Measurements from ENCODE around the gene XRCC4. TPM values are rescaled to one million over a fixed set of nuclear protein-coding genes. Genes with fewer than 3 reads are reported as not detected.
A peak's percentile ranks its signal among the peaks of the same experiment; 100 is the strongest.

The XRCC4 gene
- total RNA-seq, 1 experiment from 2014 or later = 10.8 TPM

DNA sequence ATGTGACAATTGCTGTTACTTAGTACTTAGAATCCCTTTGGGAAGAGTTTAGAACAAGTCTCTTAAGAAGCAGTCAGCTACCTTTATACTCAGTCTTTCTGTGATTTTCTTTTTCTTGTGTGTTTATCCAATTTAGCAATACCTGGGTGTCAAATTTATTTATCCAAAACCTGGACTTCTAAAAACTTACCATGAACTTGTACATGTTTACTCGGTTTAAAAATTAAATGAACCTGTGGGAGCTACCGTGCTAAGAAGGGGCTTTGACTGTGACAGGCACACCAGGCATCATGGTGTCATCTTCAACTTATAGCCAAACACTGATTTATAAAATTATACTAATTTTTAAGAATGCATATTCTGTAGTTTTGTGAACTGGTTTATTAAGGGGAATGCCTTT is 96.5 kb downstream of the XRCC4 start:
- no peak overlapping the region for H2AFZ ChIP-seq (ENCODE audit: low read length)
- no peak overlapping the region for H3K9ac ChIP-seq (ENCODE audit: extremely low read depth, insufficient read length, low read length)
- H3K23ac ChIP-seq (ENCODE audit: insufficient read length, low read depth, low read length) = no peak overlapping the region
- H3K4me1 Mint-ChIP-seq = peaks cover under 1% of the 10 kb centered on the region in 2 experiments; a peak in 3 of 4 replicates
- WGBS (ENCODE audit: extremely low coverage, insufficient read length, low lambda C conversion rate) = no CpG with 5 or more reads among the region's 2 CpGs
- no peak overlapping the region for H2BK15ac ChIP-seq (ENCODE audit: low read depth, low read length)
- H3T11ph ChIP-seq (ENCODE audit: low read length) = no peak overlapping the region
- no peaks in the 10 kb centered on the region for H3K9me3 ChIP-seq (ENCODE audit: control insufficient read depth, low read depth, low read length)
- no peak overlapping the region for H2BK20ac ChIP-seq (ENCODE audit: low read depth, low read length, poor library complexity, severe bottlenecking)
- H2BK5ac ChIP-seq (ENCODE audit: insufficient read length, low read length) = no peak overlapping the region
- no peak overlapping the region for H2AK5ac ChIP-seq (ENCODE audit: insufficient read length, low read length)
- no peaks in the 10 kb centered on the region for H3K23me2 ChIP-seq (ENCODE audit: insufficient read length, low read depth, low read length, poor library complexity, severe bottlenecking)
- H4K5ac ChIP-seq (ENCODE audit: insufficient read length, low read depth, low read length) = no peak overlapping the region
- H3K27me3 Mint-ChIP-seq (ENCODE audit: low read depth) = no peaks in the 10 kb centered on the region
- no peaks in the 10 kb centered on the region for H3K27me3 ChIP-seq (ENCODE audit: insufficient read depth, low read length)
- no peaks in the 10 kb centered on the region for H3K4me1 ChIP-seq (ENCODE audit: insufficient read depth, low read length)
- no peak for DNase-seq
- H4K20me1 ChIP-seq (ENCODE audit: control insufficient read depth, insufficient read depth, insufficient read length) = no peaks in the 10 kb centered on the region
- H3K56ac ChIP-seq (ENCODE audit: insufficient read length, low read depth, low read length) = no peak overlapping the region
- H3K18ac ChIP-seq (ENCODE audit: insufficient read length, low read depth, low read length) = no peak overlapping the region
- H3K27ac Mint-ChIP-seq = 0 out of 7 replicates have a peak overlapping the region, but pooled peaks of 1 of the 3 experiments have one; percentile 26
- no peaks in the 10 kb centered on the region for H3K79me2 ChIP-seq (ENCODE audit: insufficient read depth, low read length)
- no peaks in the 10 kb centered on the region for H3K36me3 Mint-ChIP-seq (ENCODE audit: insufficient read depth in 1 of 3, low read depth in 3 of 3)
- H3K14ac ChIP-seq (ENCODE audit: insufficient read depth, low read length) = no peak overlapping the region
- no peak overlapping the region for H3K4me2 ChIP-seq (ENCODE audit: insufficient read depth, insufficient read length, low read length)
- no peaks in the 10 kb centered on the region for H3K9me3 Mint-ChIP-seq
- H2BK120ac ChIP-seq (ENCODE audit: low read depth, low read length, poor library complexity, severe bottlenecking) = no peak overlapping the region
- H4K91ac ChIP-seq (ENCODE audit: insufficient read length, low read depth, low read length) = no peak overlapping the region
- no peak overlapping the region for H2BK12ac ChIP-seq (ENCODE audit: insufficient read length, low read depth, low read length)
- H3K4me3 Mint-ChIP-seq = no peak overlapping the region
- H4K8ac ChIP-seq (replicated peaks; ENCODE audit: insufficient read length, low read depth, low read length) = no peak overlapping the region
- no peak overlapping the region for H3K4ac ChIP-seq (ENCODE audit: low read depth, low read length)
- H3K27ac ChIP-seq (ENCODE audit: insufficient read length, low read depth, low read length) = no peak overlapping the region
- H3K79me1 ChIP-seq (ENCODE audit: insufficient read depth, low read depth, low read length, poor library complexity, severe bottlenecking) = no peaks in the 10 kb centered on the region
- TF ChIP-seq, protein P1, sequence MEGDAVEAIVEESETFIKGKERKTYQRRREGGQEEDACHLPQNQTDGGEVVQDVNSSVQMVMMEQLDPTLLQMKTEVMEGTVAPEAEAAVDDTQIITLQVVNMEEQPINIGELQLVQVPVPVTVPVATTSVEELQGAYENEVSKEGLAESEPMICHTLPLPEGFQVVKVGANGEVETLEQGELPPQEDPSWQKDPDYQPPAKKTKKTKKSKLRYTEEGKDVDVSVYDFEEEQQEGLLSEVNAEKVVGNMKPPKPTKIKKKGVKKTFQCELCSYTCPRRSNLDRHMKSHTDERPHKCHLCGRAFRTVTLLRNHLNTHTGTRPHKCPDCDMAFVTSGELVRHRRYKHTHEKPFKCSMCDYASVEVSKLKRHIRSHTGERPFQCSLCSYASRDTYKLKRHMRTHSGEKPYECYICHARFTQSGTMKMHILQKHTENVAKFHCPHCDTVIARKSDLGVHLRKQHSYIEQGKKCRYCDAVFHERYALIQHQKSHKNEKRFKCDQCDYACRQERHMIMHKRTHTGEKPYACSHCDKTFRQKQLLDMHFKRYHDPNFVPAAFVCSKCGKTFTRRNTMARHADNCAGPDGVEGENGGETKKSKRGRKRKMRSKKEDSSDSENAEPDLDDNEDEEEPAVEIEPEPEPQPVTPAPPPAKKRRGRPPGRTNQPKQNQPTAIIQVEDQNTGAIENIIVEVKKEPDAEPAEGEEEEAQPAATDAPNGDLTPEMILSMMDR (conservative IDR thresholded peaks at IDR 0.05) = no peak
